Measurements from ENCODE around the gene MCC.

DNA sequence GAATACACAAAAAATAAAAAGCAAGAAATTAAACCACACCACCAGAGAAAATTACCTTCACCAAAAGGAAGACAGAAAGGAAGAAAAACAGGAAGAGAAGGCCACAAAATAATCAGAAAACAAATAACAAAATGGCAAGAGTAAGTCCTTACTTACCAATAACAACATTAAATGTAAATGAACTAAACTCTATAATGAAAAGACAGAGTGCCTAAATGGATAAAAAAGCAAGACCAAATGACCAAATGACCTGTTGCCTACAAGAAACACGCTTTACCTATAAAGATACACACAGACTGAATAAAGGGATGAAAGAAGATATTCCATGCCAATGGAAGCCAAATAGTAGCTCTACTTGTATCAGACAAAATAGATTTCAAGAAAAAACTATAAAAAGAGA is 140.7 kb downstream of the MCC start:
- TF ChIP-seq POLR2A (IDR thresholded peaks at IDR 0.05): no peak
- TF ChIP-seq, protein P1, sequence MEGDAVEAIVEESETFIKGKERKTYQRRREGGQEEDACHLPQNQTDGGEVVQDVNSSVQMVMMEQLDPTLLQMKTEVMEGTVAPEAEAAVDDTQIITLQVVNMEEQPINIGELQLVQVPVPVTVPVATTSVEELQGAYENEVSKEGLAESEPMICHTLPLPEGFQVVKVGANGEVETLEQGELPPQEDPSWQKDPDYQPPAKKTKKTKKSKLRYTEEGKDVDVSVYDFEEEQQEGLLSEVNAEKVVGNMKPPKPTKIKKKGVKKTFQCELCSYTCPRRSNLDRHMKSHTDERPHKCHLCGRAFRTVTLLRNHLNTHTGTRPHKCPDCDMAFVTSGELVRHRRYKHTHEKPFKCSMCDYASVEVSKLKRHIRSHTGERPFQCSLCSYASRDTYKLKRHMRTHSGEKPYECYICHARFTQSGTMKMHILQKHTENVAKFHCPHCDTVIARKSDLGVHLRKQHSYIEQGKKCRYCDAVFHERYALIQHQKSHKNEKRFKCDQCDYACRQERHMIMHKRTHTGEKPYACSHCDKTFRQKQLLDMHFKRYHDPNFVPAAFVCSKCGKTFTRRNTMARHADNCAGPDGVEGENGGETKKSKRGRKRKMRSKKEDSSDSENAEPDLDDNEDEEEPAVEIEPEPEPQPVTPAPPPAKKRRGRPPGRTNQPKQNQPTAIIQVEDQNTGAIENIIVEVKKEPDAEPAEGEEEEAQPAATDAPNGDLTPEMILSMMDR (IDR thresholded peaks at IDR 0.05): no peak

All from thyroid gland (tissue), 4 donors.